ENCODE data around the gene IMMP2L. TPM values are rescaled to one million over a fixed set of nuclear protein-coding genes. Genes with fewer than 3 reads are reported as not detected.

The IMMP2L gene
- total and polyA plus RNA-seq, 2 of the 13 experiments (the other 11 are each of a cell fraction or from before 2014, with no cell fraction given), result 7.8 to 16.9 TPM

GRCh38 chr7:111499027-111499426 is 63.3 kb downstream of the IMMP2L start:
- H3K27me3 ChIP-seq (ENCODE audit: control insufficient read depth in 1 of 2, insufficient read depth in 2 of 2, low read length in 2 of 2), result no peaks in the 10 kb centered on the region
- H3K4me3 ChIP-seq (replicated peaks in 1 of 3; ENCODE audit: insufficient read depth in 1 of 3, low read depth in 2 of 3, low read length in 3 of 3), result no peak overlapping the region
- no peak overlapping the region for H3K4me2 ChIP-seq (ENCODE audit: low read depth, low read length)
- H3K79me2 ChIP-seq (ENCODE audit: insufficient read depth, low read length), result no peaks in the 10 kb centered on the region
- POLR2A ChIA-PET, result no interaction called here
- no peaks in the 10 kb centered on the region for H3K4me1 ChIP-seq (ENCODE audit: insufficient read depth, low read length)
- no peaks in the 10 kb centered on the region for H4K20me1 ChIP-seq (ENCODE audit: insufficient read depth, low read length)
- no TSS peak for BruUV-seq (replicated peaks)
- H3K9me3 ChIP-seq (ENCODE audit: low read length), result no peaks in the 10 kb centered on the region
- no peak overlapping the region for H3K27ac ChIP-seq (ENCODE audit: extremely low read length, insufficient read depth, low read length)
- no peak overlapping the region for H3K9ac ChIP-seq (ENCODE audit: insufficient read depth, low read depth, low read length)
- ATAC-seq, result no peak
- no peak for FAIRE-seq
- WGBS (ENCODE audit: low lambda C conversion rate), result 28% methylated on average over 3 of the region's 3 CpGs
- no peaks in the 10 kb centered on the region for H3K36me3 ChIP-seq (replicated peaks in 1 of 2; ENCODE audit: control insufficient read depth in 1 of 2, insufficient read depth in 2 of 2, low read length in 2 of 2)
- TF ChIP-seq ZNF317 (CRISPR knock-in tag; IDR thresholded peaks at IDR 0.05) (peak; percentile 95), MTF2 (CRISPR knock-in tag; IDR thresholded peaks at IDR 0.05; ENCODE audit: borderline replicate concordance) (no peak), RBAK (CRISPR knock-in tag; IDR thresholded peaks at IDR 0.05) (no peak), SNAPC2 (CRISPR knock-in tag; IDR thresholded peaks at IDR 0.05) (no peak), ZNF205 (CRISPR knock-in tag; IDR thresholded peaks at IDR 0.05) (no peak), ISL2 (CRISPR knock-in tag; IDR thresholded peaks at IDR 0.05) (no peak), MEIS2 (CRISPR knock-in tag; IDR thresholded peaks at IDR 0.05) (no peak), FOSL2 (CRISPR knock-in tag; IDR thresholded peaks at IDR 0.05) (peak; percentile 48)
- peak; percentile 28 for DNase-seq (ENCODE audit: low spot score)
- in situ Hi-C loops (cut with HindIII; ENCODE audit: extremely low pct_ligation_motif_present, low pct_unique_long_range_greater_than_20kb), result no loop called here
- CTCF ChIA-PET (ENCODE audit: low intra/inter-chr PET ratio, low total read pairs), result no interaction called here
- intact Hi-C loops (cut with micrococcal nuclease; ENCODE audit: unreplicated experiment), result no loop called here
- no peak overlapping the region for H2AFZ ChIP-seq (ENCODE audit: low read length)

GRCh38 chr7:111498391-111499007 is 63.8 kb downstream of the IMMP2L start:
- no peak for ATAC-seq
- no peaks in the 10 kb centered on the region for H3K36me3 ChIP-seq (replicated peaks in 1 of 2; ENCODE audit: control insufficient read depth in 1 of 2, insufficient read depth in 2 of 2, low read length in 2 of 2)
- no peaks in the 10 kb centered on the region for H3K27me3 ChIP-seq (ENCODE audit: control insufficient read depth in 1 of 2, insufficient read depth in 2 of 2, low read length in 2 of 2)
- H4K20me1 ChIP-seq (ENCODE audit: insufficient read depth, low read length), result no peaks in the 10 kb centered on the region
- no peak for FAIRE-seq
- H2AFZ ChIP-seq (ENCODE audit: low read length), result no peak overlapping the region
- no peaks in the 10 kb centered on the region for H3K79me2 ChIP-seq (ENCODE audit: insufficient read depth, low read length)
- no peak for DNase-seq (ENCODE audit: low spot score)
- H3K27ac ChIP-seq (ENCODE audit: extremely low read length, insufficient read depth, low read length), result no peak overlapping the region
- no peak overlapping the region for H3K9ac ChIP-seq (ENCODE audit: insufficient read depth, low read depth, low read length)
- no TSS peak for BruUV-seq (replicated peaks)
- intact Hi-C loops (cut with micrococcal nuclease; ENCODE audit: unreplicated experiment), result no loop called here
- no peak overlapping the region for H3K4me2 ChIP-seq (ENCODE audit: low read depth, low read length)
- H3K9me3 ChIP-seq (ENCODE audit: low read length), result no peaks in the 10 kb centered on the region
- TF ChIP-seq IRF1 (CRISPR knock-in tag; IDR thresholded peaks at IDR 0.05; ENCODE audit: low read depth) (no peak), ZNF784 (CRISPR knock-in tag; IDR thresholded peaks at IDR 0.05; ENCODE audit: borderline replicate concordance) (no peak), KAT7 (CRISPR knock-in tag; IDR thresholded peaks at IDR 0.05; ENCODE audit: borderline replicate concordance) (no peak), SKI (IDR thresholded peaks at IDR 0.05; ENCODE audit: partially characterized antibody) (no peak), ZNF234 (CRISPR knock-in tag; conservative IDR thresholded peaks at IDR 0.05) (no peak), THAP9 (CRISPR knock-in tag; IDR thresholded peaks at IDR 0.05; ENCODE audit: borderline replicate concordance) (no peak), ZNF460 (CRISPR knock-in tag; IDR thresholded peaks at IDR 0.05; ENCODE audit: borderline replicate concordance) (no peak)
- H3K4me1 ChIP-seq (ENCODE audit: insufficient read depth, low read length), result no peaks in the 10 kb centered on the region
- no peak overlapping the region for H3K4me3 ChIP-seq (replicated peaks in 1 of 3; ENCODE audit: insufficient read depth in 1 of 3, low read depth in 2 of 3, low read length in 3 of 3)
- in situ Hi-C loops (cut with HindIII; ENCODE audit: extremely low pct_ligation_motif_present, low pct_unique_long_range_greater_than_20kb), result no loop called here
- 97% methylated on average over 2 of the region's 2 CpGs for WGBS (ENCODE audit: low lambda C conversion rate)
- CTCF ChIA-PET (ENCODE audit: low intra/inter-chr PET ratio, low total read pairs), result no interaction called here
- POLR2A ChIA-PET, result no interaction called here

All from HepG2 (cell line).